ENCODE data around the gene TAS2R38.
"Not testable (repeated sequence)": the region's sequence is repeated elsewhere in the genome, so short reads cannot be mapped to it uniquely, and the experiment has no call there.

TAS2R38 gene

GRCh38 chr7:141986923-141987322 is 13.3 kb upstream of the TAS2R38 start:
- DNase-seq, result no peak
- Histone ChIP-seq H3K36me3 (no peaks in the 10 kb centered on the region), H3K27ac (no peak overlapping the region), H3K4me3 (ENCODE audit: low read depth, low read length) (no peak overlapping the region), H3K27me3 (ENCODE audit: insufficient read depth, low read depth, severe bottlenecking) (no peaks in the 10 kb centered on the region), H3K9me3 (ENCODE audit: severe bottlenecking) (no peaks in the 10 kb centered on the region)
- TF ChIP-seq CTCF (IDR thresholded peaks at IDR 0.05; ENCODE audit: low read depth, low read length), result no peak

- H3K36me3 ChIP-seq; DNase-seq; H3K9me3 ChIP-seq (ENCODE audit: severe bottlenecking); H3K4me3 ChIP-seq (ENCODE audit: low read depth, low read length); H3K27me3 ChIP-seq (ENCODE audit: insufficient read depth, low read depth, severe bottlenecking); H3K27ac ChIP-seq: not testable (repeated sequence)
Measured at GRCh38 chr7:141985926-141986325, 12.4 kb upstream of the TAS2R38 start.

- TF ChIP-seq CTCF (IDR thresholded peaks at IDR 0.05; ENCODE audit: low read depth, low read length), result no peak
- Histone ChIP-seq H3K4me3 (ENCODE audit: low read depth, low read length) (no peak overlapping the region), H3K27ac (no peak overlapping the region), H3K36me3 (no peaks in the 10 kb centered on the region), H3K27me3 (ENCODE audit: insufficient read depth, low read depth, severe bottlenecking) (no peaks in the 10 kb centered on the region), H3K9me3 (ENCODE audit: severe bottlenecking) (no peaks in the 10 kb centered on the region)
- no peak for DNase-seq
Measured at GRCh38 chr7:141979568-141979967, 6.0 kb upstream of the TAS2R38 start.

GRCh38 chr7:141978351-141978750 is 4.8 kb upstream of the TAS2R38 start:
- H3K27me3 ChIP-seq (ENCODE audit: insufficient read depth, low read depth, severe bottlenecking), result no peaks in the 10 kb centered on the region
- no peaks in the 10 kb centered on the region for H3K36me3 ChIP-seq
- H3K9me3 ChIP-seq (ENCODE audit: severe bottlenecking), result no peaks in the 10 kb centered on the region
- H3K27ac ChIP-seq, result no peak overlapping the region
- H3K4me3 ChIP-seq (ENCODE audit: low read depth, low read length), result no peak overlapping the region
- no peak for TF ChIP-seq CTCF (IDR thresholded peaks at IDR 0.05; ENCODE audit: low read depth, low read length)
- DNase-seq, result no peak

- TF ChIP-seq CTCF (IDR thresholded peaks at IDR 0.05; ENCODE audit: low read depth, low read length), result no peak
- Histone ChIP-seq H3K9me3 (ENCODE audit: severe bottlenecking) (no peaks in the 10 kb centered on the region), H3K4me3 (ENCODE audit: low read depth, low read length) (peak overlapping the region; percentile 45), H3K27me3 (ENCODE audit: insufficient read depth, low read depth, severe bottlenecking) (no peaks in the 10 kb centered on the region), H3K27ac (peak overlapping the region; percentile 32; the same call in 1 of the 2 replicates), H3K36me3 (no peaks in the 10 kb centered on the region)
- DNase-seq, result no peak
Measured at GRCh38 chr7:141976524-141977245, 3.1 kb upstream of the TAS2R38 start.

GRCh38 chr7:141975806-141976523 is 2.4 kb upstream of the TAS2R38 start:
- Histone ChIP-seq H3K36me3 (no peaks in the 10 kb centered on the region), H3K27ac (peak overlapping the region; percentile 32; the same call in 1 of the 2 replicates), H3K9me3 (ENCODE audit: severe bottlenecking) (no peaks in the 10 kb centered on the region), H3K4me3 (ENCODE audit: low read depth, low read length) (peak overlapping the region; percentile 45), H3K27me3 (ENCODE audit: insufficient read depth, low read depth, severe bottlenecking) (no peaks in the 10 kb centered on the region)
- TF ChIP-seq CTCF (IDR thresholded peaks at IDR 0.05; ENCODE audit: low read depth, low read length), result peak; percentile 86
- peak; percentile 87 for DNase-seq

Data from WERI-Rb-1 (cell line).